ENCODE results near the gene HOXA4.

DNA sequence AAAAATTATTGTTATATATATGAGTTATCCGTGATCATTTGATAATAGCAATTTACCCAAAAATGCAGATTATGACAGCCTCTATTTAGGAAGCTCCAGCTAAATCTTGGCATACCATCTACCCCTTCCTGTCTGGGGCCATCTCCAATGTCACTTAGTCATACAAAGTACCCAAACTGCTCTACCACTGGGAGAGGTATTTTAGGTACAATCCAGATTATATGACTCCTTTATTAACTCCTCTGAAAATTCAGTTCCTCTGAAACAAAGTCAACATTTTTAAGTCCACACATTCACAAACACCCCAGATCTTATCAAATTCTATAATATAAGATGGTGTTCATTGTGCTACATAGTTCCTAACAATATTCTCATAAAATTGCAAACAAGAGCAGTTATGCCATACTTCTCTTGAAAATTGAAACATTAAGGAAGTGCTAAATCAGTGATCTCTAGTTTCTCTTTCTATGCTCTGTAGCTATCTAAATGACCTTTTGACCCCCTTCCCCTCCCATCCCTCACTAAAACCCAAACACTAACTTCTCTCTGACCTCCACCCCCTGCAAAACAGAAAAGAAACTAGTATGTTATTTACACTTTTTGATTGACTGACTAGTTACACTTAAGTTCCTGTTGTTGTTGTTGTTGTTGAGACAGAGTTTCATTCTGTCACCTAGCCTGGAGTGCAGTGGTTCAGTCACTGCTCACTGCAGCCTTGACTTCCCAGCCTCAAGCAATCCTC is 51.2 kb downstream of the HOXA4 start:
- TF ChIP-seq MAFK (IDR thresholded peaks at IDR 0.05; ENCODE audit: low read depth, low read length) (no peak), MXI1 (IDR thresholded peaks at IDR 0.05; ENCODE audit: borderline replicate concordance, low read depth, low read length) (no peak), SMC3 (IDR thresholded peaks at IDR 0.05; ENCODE audit: low read depth, low read length) (no peak)
- TF ChIP-seq, protein P1, sequence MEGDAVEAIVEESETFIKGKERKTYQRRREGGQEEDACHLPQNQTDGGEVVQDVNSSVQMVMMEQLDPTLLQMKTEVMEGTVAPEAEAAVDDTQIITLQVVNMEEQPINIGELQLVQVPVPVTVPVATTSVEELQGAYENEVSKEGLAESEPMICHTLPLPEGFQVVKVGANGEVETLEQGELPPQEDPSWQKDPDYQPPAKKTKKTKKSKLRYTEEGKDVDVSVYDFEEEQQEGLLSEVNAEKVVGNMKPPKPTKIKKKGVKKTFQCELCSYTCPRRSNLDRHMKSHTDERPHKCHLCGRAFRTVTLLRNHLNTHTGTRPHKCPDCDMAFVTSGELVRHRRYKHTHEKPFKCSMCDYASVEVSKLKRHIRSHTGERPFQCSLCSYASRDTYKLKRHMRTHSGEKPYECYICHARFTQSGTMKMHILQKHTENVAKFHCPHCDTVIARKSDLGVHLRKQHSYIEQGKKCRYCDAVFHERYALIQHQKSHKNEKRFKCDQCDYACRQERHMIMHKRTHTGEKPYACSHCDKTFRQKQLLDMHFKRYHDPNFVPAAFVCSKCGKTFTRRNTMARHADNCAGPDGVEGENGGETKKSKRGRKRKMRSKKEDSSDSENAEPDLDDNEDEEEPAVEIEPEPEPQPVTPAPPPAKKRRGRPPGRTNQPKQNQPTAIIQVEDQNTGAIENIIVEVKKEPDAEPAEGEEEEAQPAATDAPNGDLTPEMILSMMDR (conservative IDR thresholded peaks at IDR 0.05; ENCODE audit: low read depth, low read length): no peak

Data from IMR-90 (cell line).